Body of pancreas (tissue), 4 donors: ENCODE data around the gene PCK2. TPM values are rescaled to one million over a fixed set of nuclear protein-coding genes. Genes with fewer than 3 reads are reported as not detected.

Experiments
- ATAC-seq: fragments of 150-250 bp; one replicate; pipeline ENCODE4 v1.9.1; 2016
- DNase-seq, 4 donors: peaks; one replicate each; pipeline ENCODE4 v3.0.0-alpha.2; 2019
- H3K27ac ChIP-seq, 4 donors: fragments of 200-600 bp; sonication (generic); 1 replicate in 3 of 4; 2 replicates in 1 of 4; pipeline versions ENCODE4 v1.5.1 to v1.6.1; 2016 to 2019; ENCODE audit warnings: mild to moderate bottlenecking in 1 of 4, mixed read lengths in 1 of 4, moderate library complexity in 1 of 4
- H3K27me3 ChIP-seq, 2 donors: fragments of 200-600 bp; sonication (generic); one replicate each; pipeline ENCODE4 v1.6.0; 2016; ENCODE audit warnings: mild to moderate bottlenecking in 1 of 2
- H3K36me3 ChIP-seq, 2 donors: fragments of 200-600 bp; sonication (generic); replicated peaks in 1 of 2; 2 replicates each; pipeline ENCODE4 v1.5.1; 2016; ENCODE audit warnings: low read depth in 2 of 2; ENCODE audit not compliant: insufficient read depth in 1 of 2
- H3K4me1 ChIP-seq: fragments of 200-600 bp; sonication (generic); one replicate; pipeline ENCODE4 v1.6.0; 2016
- H3K4me3 ChIP-seq, 2 donors: fragments of 200-600 bp; sonication (generic); 1 replicate in 1 of 2; 2 replicates in 1 of 2; pipeline ENCODE4 v1.5.1; 2016 to 2019
- H3K9me3 ChIP-seq, 3 donors: fragments of 200-600 bp; sonication (generic); 1 replicate in 2 of 3; 2 replicates in 1 of 3; pipeline ENCODE4 v1.5.1; 2016
- CTCF ChIP-seq, 7 experiments: fragments of 450-650 bp in 4 of 7; fragments of 200-600 bp in 3 of 7; sonication (generic) in 3 of 7; IDR thresholded peaks; one replicate each; pipeline ENCODE4 v1.5.1; 2016 to 2019; ENCODE audit warnings: antibody characterized with exemption in 7 of 7
- POLR2A ChIP-seq, 3 donors: fragments of 450-650 bp; IDR thresholded peaks; one replicate each; pipeline ENCODE4 v1.6.1; 2016; ENCODE audit warnings: antibody characterized with exemption in 3 of 3, mild to moderate bottlenecking in 2 of 3
- WGBS, 2 donors: methylation state at CpG; one replicate each; pipeline ENCODE4 v1.1.5; 2017; 5-methylcytosine and 5-hydroxymethylcytosine counted together
- intact Hi-C: fragments of 100-400 bp; cut with DNase I; formaldehyde crosslinking; loops from one replicate; pipeline ENCODE4 v1.15.1; 2023
- total RNA-seq, 2 donors: library from RNA; depleted of rRNA; stranded (reverse); fragments of >200 nt; gene quantifications; one replicate each; pipeline ENCODE4 v1.1.0, GENCODE V29; 2016

Gene PCK2
- total RNA-seq, 2 donors from 2014 or later: 20.4 to 29.8 TPM

- intact Hi-C loops: no loop called here
- no peak overlapping the region for H3K27ac ChIP-seq
- no peak overlapping the region for H3K4me3 ChIP-seq
- no peaks in the 10 kb centered on the region for H3K27me3 ChIP-seq
- 81 to 85% methylated on average over 5 to 10 of the region's 10 CpGs for WGBS, 2 donors
- H3K36me3 ChIP-seq: no peaks in the 10 kb centered on the region
- no peaks in the 10 kb centered on the region for H3K9me3 ChIP-seq
- TF ChIP-seq POLR2A (IDR thresholded peaks at IDR 0.05) (no peak), CTCF (IDR thresholded peaks at IDR 0.05) (no peak)
- peaks cover 11% of the 10 kb centered on the region for H3K4me1 ChIP-seq
- no peak for ATAC-seq
- DNase-seq: peak in 1 of 4 donors; percentile 9
Observed at GRCh38 chr14:24068711-24069410, 25.2 kb upstream of the PCK2 start.

GRCh38 chr14:24069411-24069735, 24.7 kb upstream of the PCK2 start:
- intact Hi-C loops: no loop called here
- Histone ChIP-seq H3K4me1 (peaks cover 16% of the 10 kb centered on the region), H3K27ac (no peak overlapping the region), H3K9me3 (no peaks in the 10 kb centered on the region), H3K4me3 (no peak overlapping the region), H3K36me3 (no peaks in the 10 kb centered on the region), H3K27me3 (no peaks in the 10 kb centered on the region)
- ATAC-seq (no peak), DNase-seq (peak in 1 of 4 donors; percentile 11)
- 84 to 88% methylated on average over 3 to 6 of the region's 6 CpGs for WGBS, 2 donors
- TF ChIP-seq POLR2A (IDR thresholded peaks at IDR 0.05) (no peak), CTCF (IDR thresholded peaks at IDR 0.05) (no peak)

- intact Hi-C loops: no loop called here
- no peaks in the 10 kb centered on the region for H3K27me3 ChIP-seq
- H3K9me3 ChIP-seq: no peaks in the 10 kb centered on the region
- peak in 1 of 4 donors; percentile 7 for DNase-seq
- TF ChIP-seq POLR2A (IDR thresholded peaks at IDR 0.05) (no peak), CTCF (IDR thresholded peaks at IDR 0.05) (no peak)
- H3K4me3 ChIP-seq: no peak overlapping the region
- no peak overlapping the region for H3K27ac ChIP-seq
- no peak for ATAC-seq
- WGBS, 2 donors: 81 to 87% methylated on average over 10 of the region's 10 CpGs
- peaks cover 26% of the 10 kb centered on the region for H3K4me1 ChIP-seq
- H3K36me3 ChIP-seq: no peaks in the 10 kb centered on the region
Observed at GRCh38 chr14:24070285-24071143, 23.6 kb upstream of the PCK2 start.

GRCh38 chr14:24071144-24071697, 22.9 kb upstream of the PCK2 start, which contains the start of gene CPNE6:
Gene CPNE6 (plus strand): TSS chr14:24071562. CDS start chr14:24072937, 1,375 bp downstream.
- no peak for TF ChIP-seq CTCF (IDR thresholded peaks at IDR 0.05)
- no peak for TF ChIP-seq POLR2A (IDR thresholded peaks at IDR 0.05)
- Histone ChIP-seq H3K27me3 (no peaks in the 10 kb centered on the region), H3K27ac (no peak within 1 kb of the TSS), H3K4me3 (no peak within 1 kb of the TSS), H3K36me3 (no peaks in the 10 kb centered on the region), H3K4me1 (peaks cover 26% of the 10 kb centered on the region), H3K9me3 (no peaks in the 10 kb centered on the region)
- WGBS, 2 donors: 79 to 85% methylated on average over 8 to 19 of the region's 19 CpGs
- no peak for DNase-seq
- intact Hi-C loops: no loop called here
- ATAC-seq: no peak
